Smooth muscle cell of the brain vasculature (primary cell): ENCODE data around the gene CCDC149.

ENCODE experiments used
- DNase-seq: peaks from one replicate; pipeline ENCODE4 v3.0.0-alpha.2; 2012; ENCODE audit warnings: low read depth, low spot score

The CCDC149 gene

GRCh38 chr4:24777536-24778463, 135.0 kb downstream of the CCDC149 start:
- DNase-seq = no peak

- DNase-seq = no peak
Observed at GRCh38 chr4:24775750-24776149, 137.1 kb downstream of the CCDC149 start.

- no peak for DNase-seq
Observed at GRCh38 chr4:24775032-24775605, 137.7 kb downstream of the CCDC149 start.

GRCh38 chr4:24774452-24774851, 138.4 kb downstream of the CCDC149 start:
- DNase-seq = no peak

- DNase-seq = no peak
Observed at GRCh38 chr4:24772952-24773351, 139.9 kb downstream of the CCDC149 start.

- no peak for DNase-seq
Observed at GRCh38 chr4:24772061-24772705, 140.7 kb downstream of the CCDC149 start.

GRCh38 chr4:24771241-24771640, 141.6 kb downstream of the CCDC149 start:
- no peak for DNase-seq

GRCh38 chr4:24770667-24771066, 142.2 kb downstream of the CCDC149 start:
- DNase-seq = no peak

GRCh38 chr4:24770032-24770584, 142.7 kb downstream of the CCDC149 start:
- DNase-seq = peak; percentile 76

GRCh38 chr4:24769571-24769970, 143.3 kb downstream of the CCDC149 start:
- no peak for DNase-seq

- DNase-seq = no peak
Observed at GRCh38 chr4:24768604-24769003, 144.2 kb downstream of the CCDC149 start.

GRCh38 chr4:24768006-24768405, 144.8 kb downstream of the CCDC149 start:
- no peak for DNase-seq

GRCh38 chr4:24765376-24765988, 147.4 kb downstream of the CCDC149 start:
- DNase-seq = no peak

GRCh38 chr4:24764345-24764744, 148.5 kb downstream of the CCDC149 start:
- no peak for DNase-seq

GRCh38 chr4:24763631-24764297, 149.1 kb downstream of the CCDC149 start:
- no peak for DNase-seq
